K562 (cell line): ENCODE results near the gene TPO.
"Not testable (repeated sequence)": the region's sequence is repeated elsewhere in the genome, so short reads cannot be mapped to it uniquely, and the experiment has no call there.

Experiments used
- CBX5 ChIP-seq: IDR thresholded peaks from 2 replicates; pipeline ENCODE4 v1.6.1; 2014; ENCODE audit warnings: low read depth, borderline replicate concordance
- MXI1 ChIP-seq: IDR thresholded peaks from 2 replicates; pipeline ENCODE4 v1.6.1; 2011; ENCODE audit warnings: low read depth, mild to moderate bottlenecking, improper control_type of control experiment, low read length
- PHF8 ChIP-seq: fragments of 200-600 bp; sonication (generic); IDR thresholded peaks from 2 replicates; pipeline ENCODE4 v1.6.1; 2012; ENCODE audit warnings: mixed run types, mild to moderate bottlenecking, inconsistent platforms, low read length, moderate library complexity, borderline replicate concordance
- POLR2A ChIP-seq: fragments of 450-650 bp; conservative IDR thresholded peaks from 2 replicates; pipeline ENCODE4 v1.6.1; 2016
- ZFX ChIP-seq: sonication (generic); formaldehyde crosslinking; IDR thresholded peaks from 2 replicates; pipeline ENCODE4 v1.8.0; 2022; ENCODE audit warnings: mild to moderate bottlenecking, missing genetic modification reagents, moderate library complexity
- TF ChIP-seq, protein P1 (sequence below): fragments of 150-350 bp; IDR thresholded peaks from 2 replicates; pipeline ENCODE4 v1.6.1; 2014; ENCODE audit warnings: low read depth, mild to moderate bottlenecking, low read length, borderline replicate concordance
- TF ChIP-seq, protein P2 (sequence below): sonication (generic); formaldehyde crosslinking; IDR thresholded peaks from 2 replicates; pipeline ENCODE4 v1.8.1; 2023; ENCODE audit warnings: mild to moderate bottlenecking, missing genetic modification reagents, moderate library complexity

DNA sequence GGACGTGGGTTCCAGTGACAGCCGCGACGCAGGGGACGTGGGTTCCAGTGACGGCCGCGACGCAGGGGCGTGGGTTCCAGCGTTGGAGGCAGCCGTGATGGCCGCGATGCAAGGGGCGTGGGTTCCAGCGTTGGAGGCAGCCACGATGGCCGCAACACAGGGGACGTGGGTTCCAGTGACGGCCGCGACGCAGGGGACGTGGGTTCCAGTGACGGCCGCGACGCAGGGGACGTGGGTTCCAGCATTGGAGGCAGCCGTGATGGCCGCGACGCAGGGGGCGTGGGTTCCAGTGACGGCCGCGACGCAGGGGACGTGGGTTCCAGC is 155.0 kb downstream of the TPO start:
- TF ChIP-seq ZFX (CRISPR knock-in tag); MXI1; POLR2A; CBX5; PHF8: not testable (repeated sequence)
- TF ChIP-seq, protein P1, sequence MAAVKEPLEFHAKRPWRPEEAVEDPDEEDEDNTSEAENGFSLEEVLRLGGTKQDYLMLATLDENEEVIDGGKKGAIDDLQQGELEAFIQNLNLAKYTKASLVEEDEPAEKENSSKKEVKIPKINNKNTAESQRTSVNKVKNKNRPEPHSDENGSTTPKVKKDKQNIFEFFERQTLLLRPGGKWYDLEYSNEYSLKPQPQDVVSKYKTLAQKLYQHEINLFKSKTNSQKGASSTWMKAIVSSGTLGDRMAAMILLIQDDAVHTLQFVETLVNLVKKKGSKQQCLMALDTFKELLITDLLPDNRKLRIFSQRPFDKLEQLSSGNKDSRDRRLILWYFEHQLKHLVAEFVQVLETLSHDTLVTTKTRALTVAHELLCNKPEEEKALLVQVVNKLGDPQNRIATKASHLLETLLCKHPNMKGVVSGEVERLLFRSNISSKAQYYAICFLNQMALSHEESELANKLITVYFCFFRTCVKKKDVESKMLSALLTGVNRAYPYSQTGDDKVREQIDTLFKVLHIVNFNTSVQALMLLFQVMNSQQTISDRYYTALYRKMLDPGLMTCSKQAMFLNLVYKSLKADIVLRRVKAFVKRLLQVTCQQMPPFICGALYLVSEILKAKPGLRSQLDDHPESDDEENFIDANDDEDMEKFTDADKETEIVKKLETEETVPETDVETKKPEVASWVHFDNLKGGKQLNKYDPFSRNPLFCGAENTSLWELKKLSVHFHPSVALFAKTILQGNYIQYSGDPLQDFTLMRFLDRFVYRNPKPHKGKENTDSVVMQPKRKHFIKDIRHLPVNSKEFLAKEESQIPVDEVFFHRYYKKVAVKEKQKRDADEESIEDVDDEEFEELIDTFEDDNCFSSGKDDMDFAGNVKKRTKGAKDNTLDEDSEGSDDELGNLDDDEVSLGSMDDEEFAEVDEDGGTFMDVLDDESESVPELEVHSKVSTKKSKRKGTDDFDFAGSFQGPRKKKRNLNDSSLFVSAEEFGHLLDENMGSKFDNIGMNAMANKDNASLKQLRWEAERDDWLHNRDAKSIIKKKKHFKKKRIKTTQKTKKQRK, result not testable (repeated sequence)
- TF ChIP-seq, protein P2, sequence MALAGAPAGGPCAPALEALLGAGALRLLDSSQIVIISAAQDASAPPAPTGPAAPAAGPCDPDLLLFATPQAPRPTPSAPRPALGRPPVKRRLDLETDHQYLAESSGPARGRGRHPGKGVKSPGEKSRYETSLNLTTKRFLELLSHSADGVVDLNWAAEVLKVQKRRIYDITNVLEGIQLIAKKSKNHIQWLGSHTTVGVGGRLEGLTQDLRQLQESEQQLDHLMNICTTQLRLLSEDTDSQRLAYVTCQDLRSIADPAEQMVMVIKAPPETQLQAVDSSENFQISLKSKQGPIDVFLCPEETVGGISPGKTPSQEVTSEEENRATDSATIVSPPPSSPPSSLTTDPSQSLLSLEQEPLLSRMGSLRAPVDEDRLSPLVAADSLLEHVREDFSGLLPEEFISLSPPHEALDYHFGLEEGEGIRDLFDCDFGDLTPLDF (CRISPR knock-in tag), result not testable (repeated sequence)
